Retinal pigment epithelial cell (primary cell): ENCODE data around the gene TTPAL.
A peak's percentile ranks its signal among the peaks of the same experiment; 100 is the strongest.

ENCODE experiments used
- DNase-seq: peaks from one replicate; pipeline ENCODE4 v3.0.0-alpha.2; 2010; ENCODE audit warnings: low read depth
- H3K4me3 ChIP-seq: 2 replicates; pipeline ENCODE4 v1.5.1; 2011; ENCODE audit warnings: mild to moderate bottlenecking, low read length, control low read depth, moderate library complexity
- CTCF ChIP-seq: conservative IDR thresholded peaks from 2 replicates; pipeline ENCODE4 v1.5.1; 2011; ENCODE audit warnings: low read depth, low read length, control low read depth, inconsistent platforms

TTPAL gene

GRCh38 chr20:44489223-44489622 is 13.5 kb downstream of the TTPAL start:
- TF ChIP-seq CTCF, result no peak
- no peak overlapping the region for H3K4me3 ChIP-seq
- no peak for DNase-seq

GRCh38 chr20:44489931-44490330 is 14.3 kb downstream of the TTPAL start:
- DNase-seq, result no peak
- no peak for TF ChIP-seq CTCF
- H3K4me3 ChIP-seq, result no peak overlapping the region

GRCh38 chr20:44491635-44492395 is 16.1 kb downstream of the TTPAL start:
- DNase-seq, result no peak
- no peak overlapping the region for H3K4me3 ChIP-seq
- TF ChIP-seq CTCF, result no peak

- TF ChIP-seq CTCF, result no peak
- H3K4me3 ChIP-seq, result no peak overlapping the region
- no peak for DNase-seq
These were observed 18.6 kb downstream of the TTPAL start for GRCh38 chr20:44494266-44494665.

- no peak overlapping the region for H3K4me3 ChIP-seq
- no peak for TF ChIP-seq CTCF
- no peak for DNase-seq
These were observed 19.0 kb downstream of the TTPAL start for GRCh38 chr20:44494681-44495080.

GRCh38 chr20:44495257-44495656 is 19.6 kb downstream of the TTPAL start:
- H3K4me3 ChIP-seq, result no peak overlapping the region
- no peak for TF ChIP-seq CTCF
- DNase-seq, result peak; percentile 58

GRCh38 chr20:44495802-44496481 is 20.3 kb downstream of the TTPAL start:
- no peak overlapping the region for H3K4me3 ChIP-seq
- peak; percentile 51 for DNase-seq
- no peak for TF ChIP-seq CTCF
